Coronary artery (tissue), 2 donors: Measurements from ENCODE around the gene SNCAIP.

Experiments
- DNase-seq: peaks from one replicate; pipeline ENCODE4 v3.0.0-alpha.2; 2017; ENCODE audit warnings: low spot score
- H3K27ac ChIP-seq, 2 donors: fragments of 200-600 bp; sonication (generic); one replicate each; pipeline ENCODE4 v1.5.1; 2016 to 2019
- H3K4me3 ChIP-seq: fragments of 200-600 bp; sonication (generic); 2 replicates; pipeline ENCODE4 v1.5.1; 2016; ENCODE audit warnings: mild to moderate bottlenecking, moderate library complexity
- TF ChIP-seq, protein P1 (sequence below): fragments of 200-600 bp; sonication (generic); IDR thresholded peaks from one replicate; pipeline ENCODE4 v1.5.1; 2019; ENCODE audit warnings: antibody characterized with exemption

The SNCAIP gene

DNA sequence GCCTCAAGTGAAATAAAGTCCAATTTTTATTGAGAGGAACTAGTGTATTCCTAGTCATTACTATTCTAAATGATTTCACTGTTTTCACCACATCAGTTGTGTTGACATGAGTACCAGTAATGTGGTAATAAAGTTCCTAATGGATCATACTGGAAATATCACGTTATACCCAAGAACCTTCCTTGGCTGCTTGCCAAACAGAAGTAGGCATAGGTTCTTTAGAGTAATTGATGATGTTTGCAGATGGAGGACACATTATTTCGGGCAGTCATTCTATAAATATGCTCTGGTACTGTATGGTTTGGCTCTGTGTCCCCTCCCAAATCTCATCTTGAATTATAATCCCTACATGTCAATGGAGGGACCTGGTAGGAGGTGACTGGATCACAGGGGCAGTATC is 15.1 kb downstream of the SNCAIP start:
- TF ChIP-seq, protein P1, sequence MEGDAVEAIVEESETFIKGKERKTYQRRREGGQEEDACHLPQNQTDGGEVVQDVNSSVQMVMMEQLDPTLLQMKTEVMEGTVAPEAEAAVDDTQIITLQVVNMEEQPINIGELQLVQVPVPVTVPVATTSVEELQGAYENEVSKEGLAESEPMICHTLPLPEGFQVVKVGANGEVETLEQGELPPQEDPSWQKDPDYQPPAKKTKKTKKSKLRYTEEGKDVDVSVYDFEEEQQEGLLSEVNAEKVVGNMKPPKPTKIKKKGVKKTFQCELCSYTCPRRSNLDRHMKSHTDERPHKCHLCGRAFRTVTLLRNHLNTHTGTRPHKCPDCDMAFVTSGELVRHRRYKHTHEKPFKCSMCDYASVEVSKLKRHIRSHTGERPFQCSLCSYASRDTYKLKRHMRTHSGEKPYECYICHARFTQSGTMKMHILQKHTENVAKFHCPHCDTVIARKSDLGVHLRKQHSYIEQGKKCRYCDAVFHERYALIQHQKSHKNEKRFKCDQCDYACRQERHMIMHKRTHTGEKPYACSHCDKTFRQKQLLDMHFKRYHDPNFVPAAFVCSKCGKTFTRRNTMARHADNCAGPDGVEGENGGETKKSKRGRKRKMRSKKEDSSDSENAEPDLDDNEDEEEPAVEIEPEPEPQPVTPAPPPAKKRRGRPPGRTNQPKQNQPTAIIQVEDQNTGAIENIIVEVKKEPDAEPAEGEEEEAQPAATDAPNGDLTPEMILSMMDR: no peak
- Histone ChIP-seq H3K4me3 (no peak overlapping the region), H3K27ac (no peak overlapping the region)
- DNase-seq: no peak

DNA sequence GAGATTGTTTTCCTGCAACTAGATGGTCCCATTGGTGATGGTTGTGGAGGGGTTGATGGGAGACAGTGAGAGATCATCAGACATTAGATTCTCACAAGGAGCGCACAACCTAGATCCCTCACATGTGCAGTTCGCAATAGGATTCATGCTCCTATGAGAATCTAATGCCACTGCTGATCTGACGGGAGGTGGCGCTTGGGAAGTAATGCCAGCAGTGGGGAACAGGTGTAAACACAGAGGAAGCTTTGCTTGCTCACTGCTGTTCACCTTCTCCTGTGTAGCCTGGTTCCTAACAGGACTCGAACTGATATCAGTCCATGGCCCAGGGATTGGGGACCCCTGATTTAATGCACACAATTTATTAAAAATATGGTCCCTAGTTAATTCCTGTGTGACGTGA is 18.8 kb downstream of the SNCAIP start:
- DNase-seq: no peak
- Histone ChIP-seq H3K4me3 (no peak overlapping the region), H3K27ac (no peak overlapping the region)
- TF ChIP-seq, protein P1: no peak

DNA sequence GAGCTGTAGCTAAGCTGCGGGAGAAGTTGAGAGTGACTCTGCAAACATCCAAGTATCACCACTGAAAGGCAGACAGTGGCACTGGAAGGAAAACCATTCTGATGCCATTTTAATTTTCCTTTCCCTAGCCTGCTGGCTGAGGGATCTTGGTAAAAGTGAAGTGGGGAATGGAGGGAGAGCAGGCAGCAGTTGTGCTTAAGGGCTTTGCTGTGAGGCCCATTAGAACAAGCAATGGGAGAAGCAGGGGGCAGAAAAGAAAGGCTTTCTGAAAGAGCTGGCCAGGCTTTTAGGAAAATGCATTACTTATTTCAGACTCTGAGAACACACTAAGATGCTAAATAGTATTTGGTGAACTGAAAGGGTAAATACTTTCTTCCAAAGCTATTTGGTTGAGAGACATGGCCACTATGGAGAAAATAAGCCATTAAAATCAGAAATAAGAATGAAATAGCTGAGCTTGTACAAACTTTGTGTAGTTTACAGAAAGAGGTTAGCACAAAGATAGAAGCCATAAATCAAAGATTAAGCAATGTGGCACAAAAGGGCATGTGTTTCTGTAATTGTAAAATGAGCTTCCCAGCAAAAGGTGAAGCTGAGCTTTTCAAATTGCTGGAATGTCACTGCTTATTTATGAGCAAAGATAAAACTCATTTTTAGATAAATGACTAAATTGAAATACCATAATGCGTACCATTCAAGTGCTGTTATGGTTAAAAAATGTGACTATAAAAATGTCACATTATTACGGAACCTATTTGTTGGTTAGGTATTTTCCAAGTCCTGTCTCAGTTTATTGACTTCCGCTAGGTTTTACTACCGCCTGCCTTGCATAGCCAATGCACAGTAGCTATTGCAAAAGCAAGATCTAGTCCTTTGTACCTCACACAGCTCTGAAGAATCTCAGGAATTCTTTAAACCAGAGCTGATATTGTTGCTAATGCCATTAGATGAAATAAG is 20.8 kb downstream of the SNCAIP start:
- Histone ChIP-seq H3K4me3 (no peak overlapping the region), H3K27ac (no peak overlapping the region)
- TF ChIP-seq, protein P1: no peak
- DNase-seq: no peak

DNA sequence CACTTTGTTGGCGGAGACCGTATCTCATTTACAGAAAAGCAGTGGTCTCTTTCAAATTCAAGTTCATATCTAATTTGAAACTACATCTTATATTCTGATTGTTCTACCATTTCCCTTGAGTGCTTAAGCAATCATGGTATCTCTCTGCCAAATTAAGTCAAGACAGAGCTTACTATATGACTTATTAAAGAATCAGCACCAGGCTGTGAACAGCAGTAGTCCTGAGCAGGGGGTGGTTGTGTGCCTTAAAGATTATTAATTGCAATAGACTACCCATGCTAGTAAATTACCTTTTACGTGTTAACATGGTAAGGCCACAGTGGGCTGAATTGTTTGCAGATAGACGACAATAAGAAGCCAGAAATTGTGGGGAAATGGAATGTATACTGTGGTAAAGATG is 21.5 kb downstream of the SNCAIP start:
- H3K27ac ChIP-seq: no peak overlapping the region
- TF ChIP-seq, protein P1: no peak
- H3K4me3 ChIP-seq: no peak overlapping the region
- DNase-seq: no peak

DNA sequence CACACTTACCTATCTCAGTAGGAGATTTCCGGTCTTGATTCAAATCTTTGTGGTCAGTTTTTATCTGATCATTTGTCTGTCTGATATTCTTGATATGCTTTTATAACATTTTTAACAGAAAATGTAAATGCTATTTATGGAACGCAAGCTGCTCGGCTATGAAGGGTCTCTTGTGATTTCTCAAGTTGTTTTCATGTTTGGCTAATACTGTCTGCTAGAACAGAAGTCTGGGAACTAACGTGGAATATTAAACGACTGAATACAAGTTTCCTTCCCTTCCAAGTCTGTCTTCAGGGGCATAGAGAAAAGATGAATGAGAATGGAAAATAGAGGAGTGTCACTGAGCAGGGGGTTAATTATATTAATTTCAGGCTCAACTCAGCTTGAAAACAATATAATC is 27.6 kb downstream of the SNCAIP start:
- TF ChIP-seq, protein P1: no peak
- no peak overlapping the region for H3K27ac ChIP-seq
- H3K4me3 ChIP-seq: no peak overlapping the region
- DNase-seq: no peak

DNA sequence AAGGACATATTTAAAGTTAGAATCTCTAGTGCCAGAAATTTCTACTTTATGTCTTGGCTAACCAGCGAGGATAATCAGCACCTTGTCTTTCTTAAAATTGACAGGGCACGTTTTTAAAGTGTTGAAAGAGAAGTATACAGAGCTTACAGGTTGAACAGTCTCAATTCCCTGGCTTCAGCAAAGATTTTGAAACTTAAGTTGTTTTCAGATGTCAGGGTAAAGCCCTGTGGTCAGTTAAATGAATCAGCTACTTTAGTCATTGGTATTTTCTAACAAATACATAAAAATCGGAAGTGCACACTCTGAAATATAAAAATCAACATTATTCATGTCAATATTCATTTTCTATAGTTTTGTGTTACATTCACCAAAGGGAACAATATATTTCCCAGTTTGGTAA is 29.1 kb downstream of the SNCAIP start:
- H3K4me3 ChIP-seq: no peak overlapping the region
- no peak overlapping the region for H3K27ac ChIP-seq
- no peak for DNase-seq
- TF ChIP-seq, protein P1: no peak

DNA sequence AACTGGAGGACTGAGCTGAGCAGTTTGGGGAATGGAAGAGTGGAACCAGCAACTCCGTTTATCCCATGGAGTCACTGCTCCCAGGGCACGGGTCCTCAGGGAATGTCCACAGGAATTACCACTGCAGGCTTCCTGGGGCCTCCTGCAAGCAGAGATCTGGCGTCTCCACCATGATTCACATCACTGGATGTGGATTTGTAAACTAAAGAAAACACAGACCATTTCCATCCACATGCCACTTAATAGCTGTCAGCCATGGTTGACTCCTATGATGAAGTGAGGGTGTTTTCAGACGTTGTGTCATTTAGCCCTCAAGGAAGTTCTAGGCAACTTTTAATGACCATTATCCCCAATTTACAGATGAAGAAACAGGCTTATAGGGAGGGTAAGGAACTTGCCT is 30.2 kb downstream of the SNCAIP start:
- TF ChIP-seq, protein P1: no peak
- no peak for DNase-seq
- Histone ChIP-seq H3K4me3 (no peak overlapping the region), H3K27ac (peak overlapping the region in 1 of 2 donors; percentile 43)
